Spleen (tissue), 7 donors: ENCODE measurements around the gene QKI.

Source experiments
- CTCF ChIP-seq, 11 experiments: fragments of 200-600 bp in 7 of 11; fragments of 450-650 bp in 4 of 11; sonication (generic) in 4 of 11; IDR thresholded peaks in 8 of 11; conservative IDR thresholded peaks in 3 of 11; 1 replicate in 7 of 11; 2 replicates in 4 of 11; pipeline versions ENCODE4 v1.4.0 to v1.8.0; 2016 to 2021; ENCODE audit warnings: antibody characterized with exemption in 11 of 11, inconsistent platforms in 4 of 11, mild to moderate bottlenecking in 1 of 11
- POLR2A ChIP-seq, 3 donors: fragments of 450-650 bp; IDR thresholded peaks; one replicate each; pipeline ENCODE4 v1.5.1; 2017; ENCODE audit warnings: antibody characterized with exemption in 3 of 3, mild to moderate bottlenecking in 1 of 3
- donor health status: DM: no; HTN: no; CAD: no; lungs with moderate emphysema.
- donor health status: DM: no; HTN: no; CAD: no.
- donor health status: DM: no; HTN: no; CAD: no.

GRCh38 chr6:163586888-163587287 is 172.4 kb downstream of the QKI start:
- TF ChIP-seq CTCF (IDR thresholded peaks at IDR 0.05 in 8 of 11, conservative IDR thresholded peaks at IDR 0.05 in 3 of 11) (no peak), POLR2A (IDR thresholded peaks at IDR 0.05) (no peak)
